C4-2B (cell line): ENCODE measurements around the gene TRAF3.

ENCODE experiments used
- ZFX ChIP-seq: fragments of 450-650 bp; IDR thresholded peaks from 2 replicates; pipeline ENCODE4 v1.6.1; 2017
- TF ChIP-seq, protein P1 (sequence below): fragments of 450-650 bp; conservative IDR thresholded peaks from 2 replicates; pipeline ENCODE4 v1.5.1; 2017; ENCODE audit warnings: mild to moderate bottlenecking

DNA sequence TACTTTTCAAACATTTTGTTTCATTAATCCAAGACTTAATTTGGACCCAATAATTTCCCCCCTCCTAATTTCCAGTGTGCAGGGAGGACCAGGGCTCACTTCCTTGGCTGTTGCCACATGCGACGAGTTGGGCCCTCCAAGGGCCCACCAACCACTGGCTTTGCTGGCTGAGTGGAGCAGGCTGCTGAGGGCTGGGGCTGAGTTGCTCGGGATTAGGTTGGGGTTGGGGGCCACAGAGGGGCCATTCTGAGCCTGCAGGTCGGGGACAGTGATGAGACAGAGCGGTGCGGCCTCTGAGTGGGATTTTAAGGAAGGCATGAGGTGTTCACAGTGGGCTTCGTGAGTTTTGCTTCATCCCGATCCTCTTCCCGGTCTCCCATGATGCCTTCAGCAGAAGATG, 6.1 kb upstream of the TRAF3 start:
- TF ChIP-seq, protein P1, sequence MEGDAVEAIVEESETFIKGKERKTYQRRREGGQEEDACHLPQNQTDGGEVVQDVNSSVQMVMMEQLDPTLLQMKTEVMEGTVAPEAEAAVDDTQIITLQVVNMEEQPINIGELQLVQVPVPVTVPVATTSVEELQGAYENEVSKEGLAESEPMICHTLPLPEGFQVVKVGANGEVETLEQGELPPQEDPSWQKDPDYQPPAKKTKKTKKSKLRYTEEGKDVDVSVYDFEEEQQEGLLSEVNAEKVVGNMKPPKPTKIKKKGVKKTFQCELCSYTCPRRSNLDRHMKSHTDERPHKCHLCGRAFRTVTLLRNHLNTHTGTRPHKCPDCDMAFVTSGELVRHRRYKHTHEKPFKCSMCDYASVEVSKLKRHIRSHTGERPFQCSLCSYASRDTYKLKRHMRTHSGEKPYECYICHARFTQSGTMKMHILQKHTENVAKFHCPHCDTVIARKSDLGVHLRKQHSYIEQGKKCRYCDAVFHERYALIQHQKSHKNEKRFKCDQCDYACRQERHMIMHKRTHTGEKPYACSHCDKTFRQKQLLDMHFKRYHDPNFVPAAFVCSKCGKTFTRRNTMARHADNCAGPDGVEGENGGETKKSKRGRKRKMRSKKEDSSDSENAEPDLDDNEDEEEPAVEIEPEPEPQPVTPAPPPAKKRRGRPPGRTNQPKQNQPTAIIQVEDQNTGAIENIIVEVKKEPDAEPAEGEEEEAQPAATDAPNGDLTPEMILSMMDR = no peak
- TF ChIP-seq ZFX = no peak
